PC-3 (cell line): ENCODE data around the gene LLGL2. TPM values are rescaled to one million over a fixed set of nuclear protein-coding genes. Genes with fewer than 3 reads are reported as not detected.

ENCODE experiments used
- ATAC-seq: fragments of 200-7000 bp; cut with Tn5 transposase; 2 replicates; pipeline ENCODE4 v1.9.1; 2020; ENCODE audit warnings: mild to moderate bottlenecking, moderate library complexity
- BruUV-seq: library from RNA; stranded (reverse); fragments of 400-500 nt; replicated peaks from 2 replicates; lab custom pipeline; 2021; lab: Mats Ljungman, UMichigan
- CTCF ChIA-PET: fragments of 300-600 bp; sonication (Branson Sonifier 250); formaldehyde crosslinking; loops from one replicate; lab custom pipeline; 2022; ENCODE audit warnings: antibody characterized with exemption; lab: Charles Lee
- POLR2A ChIA-PET: fragments of 300-600 bp; sonication (Branson Sonifier 250); formaldehyde crosslinking; loops from one replicate; lab custom pipeline; 2022; ENCODE audit warnings: antibody characterized with exemption; ENCODE audit not compliant: unreplicated experiment; lab: Charles Lee
- DNase-seq: peaks from one replicate; pipeline ENCODE4 v3.0.0-alpha.2; 2015
- H2AFZ ChIP-seq: fragments of 300-600 bp; sonication (generic); 2 replicates; pipeline ENCODE4 v1.6.0; 2016; ENCODE audit warnings: antibody characterized with exemption, low read length
- H3F3A ChIP-seq: fragments of 300-600 bp; sonication (generic); one replicate; pipeline ENCODE4 v1.6.0; 2017; ENCODE audit warnings: antibody characterized with exemption, low read length, control low read depth, mild to moderate bottlenecking; ENCODE audit not compliant: unreplicated experiment
- H3K27ac ChIP-seq: fragments of 300-600 bp; sonication (generic); 2 replicates; pipeline ENCODE4 v1.5.1; 2016; ENCODE audit warnings: mild to moderate bottlenecking, low read length
- H3K27me3 ChIP-seq: fragments of 300-600 bp; sonication (generic); 2 replicates; pipeline ENCODE4 v1.6.1; 2016; ENCODE audit warnings: low read length, mixed read lengths
- H3K36me3 ChIP-seq: fragments of 300-600 bp; sonication (generic); 2 replicates; pipeline ENCODE4 v1.6.1; 2016; ENCODE audit warnings: low read depth, mixed run types, low read length, mixed read lengths
- H3K4me1 ChIP-seq: fragments of 300-600 bp; sonication (generic); 2 replicates; pipeline ENCODE4 v1.5.1; 2016; ENCODE audit warnings: low read length; ENCODE audit not compliant: insufficient read depth
- H3K4me2 ChIP-seq: fragments of 300-600 bp; sonication (generic); 2 replicates; pipeline ENCODE4 v1.6.0; 2016; ENCODE audit warnings: low read length
- H3K4me3 ChIP-seq: fragments of 300-600 bp; sonication (generic); 2 replicates; pipeline ENCODE4 v1.5.1; 2016; ENCODE audit warnings: mild to moderate bottlenecking, low read length, mixed read lengths
- H3K79me2 ChIP-seq: fragments of 300-600 bp; sonication (generic); 2 replicates; pipeline ENCODE4 v1.6.1; 2017; ENCODE audit warnings: low read length, mixed read lengths
- H3K9ac ChIP-seq: fragments of 300-600 bp; sonication (generic); 2 replicates; pipeline ENCODE4 v1.6.0; 2016; ENCODE audit warnings: mild to moderate bottlenecking, low read length
- H3K9me2 ChIP-seq: fragments of 300-600 bp; sonication (generic); replicated peaks from 2 replicates; pipeline ENCODE4 v1.6.1; 2016; ENCODE audit warnings: mixed run types, low read length, mixed read lengths
- H3K9me3 ChIP-seq: fragments of 300-600 bp; sonication (generic); 2 replicates; pipeline ENCODE4 v1.6.1; 2016; ENCODE audit warnings: low read length, mixed read lengths
- H4K20me1 ChIP-seq: fragments of 300-600 bp; sonication (generic); 2 replicates; pipeline ENCODE4 v1.6.1; 2016; ENCODE audit warnings: low read length, mixed read lengths
- EZH2 ChIP-seq: fragments of 300-600 bp; sonication (generic); IDR thresholded peaks from one replicate; pipeline ENCODE4 v1.6.1; 2017; ENCODE audit warnings: antibody characterized with exemption, mild to moderate bottlenecking, low read length; ENCODE audit not compliant: unreplicated experiment
- EZH2phosphoT487 ChIP-seq: fragments of 300-600 bp; sonication (generic); IDR thresholded peaks from 2 replicates; pipeline ENCODE4 v1.6.1; 2018; ENCODE audit warnings: mild to moderate bottlenecking, antibody characterized with exemption, low read length, borderline replicate concordance
- intact Hi-C: fragments of 100-400 bp; cut with micrococcal nuclease; formaldehyde crosslinking; loops from 2 replicates; pipeline ENCODE4 v1.9.0; 2023
- total RNA-seq: library from RNA; depleted of rRNA; stranded (reverse); fragments of >200 nt; gene quantifications from 2 replicates; pipeline ENCODE4 v1.2.3, GENCODE V29; 2014
- TF ChIP-seq, protein P1 (sequence below): fragments of 300-600 bp; sonication (generic); conservative IDR thresholded peaks from 2 replicates; pipeline ENCODE4 v1.5.1; 2017; ENCODE audit warnings: antibody characterized with exemption, low read depth, mild to moderate bottlenecking, low read length

Gene LLGL2
- total RNA-seq, 1 experiment from 2014 or later: 92.9 TPM

DNA sequence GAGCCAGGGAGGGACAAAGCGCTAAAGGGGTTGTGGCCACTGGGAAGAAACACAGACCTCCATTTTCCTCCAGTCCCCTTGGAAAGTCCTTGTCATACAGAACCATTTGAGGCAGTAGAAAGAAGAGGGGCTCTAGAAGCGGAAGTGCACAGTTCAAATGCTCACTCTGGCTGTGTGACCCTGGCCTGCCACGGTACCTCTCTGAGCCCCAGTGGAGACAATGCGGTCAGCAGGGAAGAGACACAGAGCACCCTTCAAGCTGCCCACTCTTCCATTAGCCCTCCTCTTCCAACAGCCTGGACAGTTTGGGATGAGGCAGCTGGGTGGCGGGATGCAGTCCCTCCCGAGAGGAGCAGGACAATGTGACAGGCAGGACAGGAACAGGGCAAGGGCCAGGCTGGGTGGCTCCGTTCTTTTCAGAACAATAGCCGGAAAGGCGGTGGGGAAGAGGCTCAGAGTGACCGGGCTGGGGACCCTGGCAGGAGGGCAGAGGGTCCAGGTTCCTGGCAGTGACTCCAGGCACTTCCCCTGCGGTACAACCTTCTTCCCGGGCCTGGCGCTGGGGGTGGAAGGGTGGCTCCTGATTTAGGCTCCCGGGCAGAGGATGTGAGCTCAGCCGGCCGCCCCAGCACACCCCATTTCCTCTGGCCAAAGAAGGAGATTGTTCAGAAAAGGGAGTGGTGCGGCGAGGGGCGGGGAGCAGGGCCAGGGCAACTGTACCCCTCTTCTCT is 15.8 kb upstream of the LLGL2 start:
- Histone ChIP-seq H4K20me1 (peaks cover 31% of the 10 kb centered on the region), H3K4me3 (no peak overlapping the region), H3K9me3 (no peaks in the 10 kb centered on the region), H3K36me3 (peaks cover 10% of the 10 kb centered on the region; the same call in 1 of the 2 replicates), H3K27me3 (no peaks in the 10 kb centered on the region), H3K27ac (no peak overlapping the region), H3K9me2 (no peaks in the 10 kb centered on the region), H3K9ac (no peak overlapping the region), H3K4me2 (no peak overlapping the region), H3F3A (no peaks in the 10 kb centered on the region), H2AFZ (no peak overlapping the region), H3K4me1 (peaks cover 34% of the 10 kb centered on the region), H3K79me2 (peaks cover 43% of the 10 kb centered on the region)
- intact Hi-C loops: no loop called here
- BruUV-seq: no TSS peak
- ChIA-PET POLR2A (interaction anchor here (0.6 kb wide), 1 partner anchor 81 kb away, joined by 4 read pairs; no protein-coding TSS in a partner anchor), CTCF (no interaction called here)
- TF ChIP-seq EZH2 (no peak), EZH2phosphoT487 (no peak)
- TF ChIP-seq, protein P1, sequence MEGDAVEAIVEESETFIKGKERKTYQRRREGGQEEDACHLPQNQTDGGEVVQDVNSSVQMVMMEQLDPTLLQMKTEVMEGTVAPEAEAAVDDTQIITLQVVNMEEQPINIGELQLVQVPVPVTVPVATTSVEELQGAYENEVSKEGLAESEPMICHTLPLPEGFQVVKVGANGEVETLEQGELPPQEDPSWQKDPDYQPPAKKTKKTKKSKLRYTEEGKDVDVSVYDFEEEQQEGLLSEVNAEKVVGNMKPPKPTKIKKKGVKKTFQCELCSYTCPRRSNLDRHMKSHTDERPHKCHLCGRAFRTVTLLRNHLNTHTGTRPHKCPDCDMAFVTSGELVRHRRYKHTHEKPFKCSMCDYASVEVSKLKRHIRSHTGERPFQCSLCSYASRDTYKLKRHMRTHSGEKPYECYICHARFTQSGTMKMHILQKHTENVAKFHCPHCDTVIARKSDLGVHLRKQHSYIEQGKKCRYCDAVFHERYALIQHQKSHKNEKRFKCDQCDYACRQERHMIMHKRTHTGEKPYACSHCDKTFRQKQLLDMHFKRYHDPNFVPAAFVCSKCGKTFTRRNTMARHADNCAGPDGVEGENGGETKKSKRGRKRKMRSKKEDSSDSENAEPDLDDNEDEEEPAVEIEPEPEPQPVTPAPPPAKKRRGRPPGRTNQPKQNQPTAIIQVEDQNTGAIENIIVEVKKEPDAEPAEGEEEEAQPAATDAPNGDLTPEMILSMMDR: no peak
- ATAC-seq (no peak), DNase-seq (no peak)

DNA sequence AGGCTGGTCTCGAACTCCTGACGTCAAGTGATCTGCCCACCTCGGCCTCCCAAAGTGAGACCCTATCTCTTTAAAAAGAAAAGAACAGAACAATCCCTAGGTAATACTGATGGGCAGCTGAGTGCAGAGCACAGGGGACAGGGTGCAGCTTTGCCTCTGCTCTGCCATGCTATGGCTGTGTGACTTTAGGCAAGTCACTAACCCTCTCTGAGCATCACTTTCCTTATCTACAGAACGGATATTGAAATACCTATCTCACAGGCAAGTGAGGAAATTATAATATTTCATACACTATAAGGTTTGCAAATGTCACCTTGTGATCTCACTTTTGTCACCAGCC is 14.3 kb upstream of the LLGL2 start:
- H3K9me2 ChIP-seq: no peaks in the 10 kb centered on the region
- BruUV-seq: no TSS peak
- peaks cover 9% of the 10 kb centered on the region for H3K36me3 ChIP-seq
- peaks cover 35% of the 10 kb centered on the region for H3K4me1 ChIP-seq
- no peaks in the 10 kb centered on the region for H3K9me3 ChIP-seq
- H4K20me1 ChIP-seq: peaks cover 31% of the 10 kb centered on the region
- CTCF ChIA-PET: no interaction called here
- no peak overlapping the region for H3K27ac ChIP-seq
- H2AFZ ChIP-seq: no peak overlapping the region
- H3K79me2 ChIP-seq: peaks cover 49% of the 10 kb centered on the region
- no peaks in the 10 kb centered on the region for H3F3A ChIP-seq
- H3K9ac ChIP-seq: no peak overlapping the region
- H3K4me3 ChIP-seq: no peak overlapping the region
- intact Hi-C loops: no loop called here
- POLR2A ChIA-PET: no interaction called here
- no peak for TF ChIP-seq EZH2phosphoT487
- TF ChIP-seq, protein P1: no peak
- no peak for TF ChIP-seq EZH2
- H3K4me2 ChIP-seq: no peak overlapping the region
- H3K27me3 ChIP-seq: no peaks in the 10 kb centered on the region
- DNase-seq (no peak), ATAC-seq (no peak)
